SIG-M5 (cell line): ENCODE data around the gene KHK.
"Not testable (repeated sequence)": the region's sequence is repeated elsewhere in the genome, so short reads cannot be mapped to it uniquely, and the experiment has no call there.

ENCODE experiments used
- DNase-seq: peaks from one replicate; lab custom pipeline; 2025; lab: John Stamatoyannopoulos, UW

The KHK gene

GRCh38 chr2:27095745-27096651 lies 9.4 kb downstream of the KHK start:
- no peak for DNase-seq

GRCh38 chr2:27096748-27097297 lies 10.3 kb downstream of the KHK start:
- DNase-seq = no peak

- no peak for DNase-seq
Measured at GRCh38 chr2:27097341-27097740, 10.8 kb downstream of the KHK start.

GRCh38 chr2:27099334-27099955 lies 12.9 kb downstream of the KHK start:
- no peak for DNase-seq

GRCh38 chr2:27100036-27100435 lies 13.5 kb downstream of the KHK start:
- no peak for DNase-seq

- no peak for DNase-seq
Measured at GRCh38 chr2:27102329-27102728, 15.8 kb downstream of the KHK start.

- DNase-seq = no peak
Measured at GRCh38 chr2:27105981-27106380, 19.4 kb downstream of the KHK start.

- no peak for DNase-seq
Measured at GRCh38 chr2:27108221-27108620, 21.6 kb downstream of the KHK start.

- no peak for DNase-seq
Measured at GRCh38 chr2:27109083-27109482, 22.5 kb downstream of the KHK start.

GRCh38 chr2:27110603-27111352 lies 24.2 kb downstream of the KHK start:
- not testable (repeated sequence) for DNase-seq

- not testable (repeated sequence) for DNase-seq
Measured at GRCh38 chr2:27111392-27112078, 25.0 kb downstream of the KHK start.

- DNase-seq = no peak
Measured at GRCh38 chr2:27115519-27115918, 28.9 kb downstream of the KHK start.

- no peak for DNase-seq
Measured at GRCh38 chr2:27117995-27118524, 31.5 kb downstream of the KHK start.

GRCh38 chr2:27118525-27119329 lies 32.2 kb downstream of the KHK start, which contains the start of gene CGREF1:
Gene CGREF1 (minus strand): TSS chr2:27119128. CDS start chr2:27104366, 14,762 bp downstream.
- no peak for DNase-seq

GRCh38 chr2:27119330-27119670 lies 32.7 kb downstream of the KHK start:
- DNase-seq = not testable (repeated sequence)

GRCh38 chr2:27121906-27122305 lies 35.3 kb downstream of the KHK start:
- DNase-seq = no peak

GRCh38 chr2:27122791-27123190 lies 36.2 kb downstream of the KHK start:
- no peak for DNase-seq

- no peak for DNase-seq
Measured at GRCh38 chr2:27123302-27124150, 37.0 kb downstream of the KHK start, which contains the start of gene ABHD1. Gene ABHD1 (plus strand): TSS chr2:27123815. CDS start chr2:27123949, 134 bp downstream.

- no peak for DNase-seq
Measured at GRCh38 chr2:27125104-27125503, 38.5 kb downstream of the KHK start.
